Activated gamma-delta T cell (primary cell): ENCODE results near the gene LRRC75A.

Experiments
- DNase-seq: peaks from one replicate; lab custom pipeline; 2025; lab: John Stamatoyannopoulos, UW

Gene LRRC75A

GRCh38 chr17:16493531-16494046 lies 1.6 kb upstream of the LRRC75A start:
- no peak for DNase-seq

- DNase-seq = no peak
Observed at GRCh38 chr17:16492613-16493530, 879 bp upstream of the LRRC75A start.

GRCh38 chr17:16491131-16491702 lies 776 bp downstream of the LRRC75A start:
- no peak for DNase-seq

- DNase-seq = no peak
Observed at GRCh38 chr17:16489431-16489830, 2.6 kb downstream of the LRRC75A start.

GRCh38 chr17:16488968-16489337 lies 3.0 kb downstream of the LRRC75A start:
- DNase-seq = no peak

- DNase-seq = no peak
Observed at GRCh38 chr17:16488186-16488967, 3.6 kb downstream of the LRRC75A start.

- DNase-seq = no peak
Observed at GRCh38 chr17:16486373-16487250, 5.4 kb downstream of the LRRC75A start.

GRCh38 chr17:16484445-16485175 lies 7.4 kb downstream of the LRRC75A start:
- no peak for DNase-seq

GRCh38 chr17:16483021-16483645 lies 8.9 kb downstream of the LRRC75A start:
- no peak for DNase-seq

GRCh38 chr17:16482253-16482652 lies 9.7 kb downstream of the LRRC75A start:
- no peak for DNase-seq

GRCh38 chr17:16480995-16481394 lies 11.0 kb downstream of the LRRC75A start:
- no peak for DNase-seq

GRCh38 chr17:16479264-16479663 lies 12.7 kb downstream of the LRRC75A start:
- no peak for DNase-seq

GRCh38 chr17:16478649-16479048 lies 13.3 kb downstream of the LRRC75A start:
- DNase-seq = no peak

- DNase-seq = no peak
Observed at GRCh38 chr17:16477666-16478065, 14.3 kb downstream of the LRRC75A start.

GRCh38 chr17:16477255-16477654 lies 14.7 kb downstream of the LRRC75A start:
- DNase-seq = no peak

- no peak for DNase-seq
Observed at GRCh38 chr17:16475179-16475704, 16.8 kb downstream of the LRRC75A start.

GRCh38 chr17:16474012-16474725 lies 17.8 kb downstream of the LRRC75A start:
- no peak for DNase-seq

- no peak for DNase-seq
Observed at GRCh38 chr17:16473044-16474011, 18.7 kb downstream of the LRRC75A start.
